Ectodermal cell (in vitro differentiated cells): ENCODE results near the gene HBA1. TPM values are rescaled to one million over a fixed set of nuclear protein-coding genes. Genes with fewer than 3 reads are reported as not detected.
"Not testable (repeated sequence)": the region's sequence is repeated elsewhere in the genome, so short reads cannot be mapped to it uniquely, and the experiment has no call there.

Experiments used
- H3K27ac ChIP-seq: 2 replicates; pipeline ENCODE4 v1.7.0; 2013; ENCODE audit warnings: mild to moderate bottlenecking, low read depth, low read length; ENCODE audit not compliant: insufficient read depth, poor library complexity, severe bottlenecking
- H3K27me3 ChIP-seq: 2 replicates; pipeline ENCODE4 v1.7.0; 2013; ENCODE audit warnings: mild to moderate bottlenecking, low read length; ENCODE audit not compliant: insufficient read depth, control insufficient read depth, poor library complexity, severe bottlenecking
- H3K36me3 ChIP-seq: one replicate; pipeline ENCODE4 v1.7.0; 2013; ENCODE audit warnings: low read length; ENCODE audit not compliant: control insufficient read depth, insufficient read depth
- H3K4me1 ChIP-seq: one replicate; pipeline ENCODE4 v1.7.0; 2013; ENCODE audit warnings: low read length; ENCODE audit not compliant: control insufficient read depth, insufficient read depth
- H3K4me3 ChIP-seq: 2 replicates; pipeline ENCODE4 v1.7.0; 2013; ENCODE audit warnings: low read depth, low read length, control low read depth; ENCODE audit not compliant: insufficient read depth
- H3K9me3 ChIP-seq: 2 replicates; pipeline ENCODE4 v1.7.0; 2013; ENCODE audit warnings: mild to moderate bottlenecking, low read length, moderate library complexity; ENCODE audit not compliant: control insufficient read depth
- WGBS, 2 experiments: methylation state at CpG; one replicate each; pipeline ENCODE4 v1.1.7; 2013; ENCODE audit warnings: missing lambda C conversion rate in 2 of 2; 5-methylcytosine and 5-hydroxymethylcytosine counted together
- polyA plus RNA-seq, 4 experiments: library from polyadenylated mRNA; stranded (reverse); fragments of 50-300 nt; gene quantifications; one replicate each; pipeline ENCODE4 v1.2.3, GENCODE V29; 2013

Gene HBA1
- not detected for polyA plus RNA-seq (2013, experiment 1 of 4)
- not detected for polyA plus RNA-seq (2013, experiment 2 of 4)
- polyA plus RNA-seq (2013, experiment 3 of 4) = not detected
- not detected for polyA plus RNA-seq (2013, experiment 4 of 4)

- not testable (repeated sequence) for H3K9me3 ChIP-seq, H3K4me3 ChIP-seq, H3K36me3 ChIP-seq, H3K27ac ChIP-seq, H3K4me1 ChIP-seq
- WGBS, 2 experiments = 9 to 11% methylated on average over 37 to 38 of the region's 88 CpGs
- peaks cover 88% of the 10 kb centered on the region for H3K27me3 ChIP-seq
These were observed at the start of gene HBA1 for GRCh38 chr16:176477-177382. HBA1 (plus strand) TSS chr16:176680; CDS start chr16:176717, 37 bp downstream.

GRCh38 chr16:129075-129474, 47.4 kb upstream of the HBA1 start:
- Histone ChIP-seq H3K9me3 (no peaks in the 10 kb centered on the region), H3K27ac (no peak overlapping the region), H3K27me3 (no peaks in the 10 kb centered on the region), H3K4me3 (no peak overlapping the region), H3K4me1 (no peaks in the 10 kb centered on the region), H3K36me3 (no peaks in the 10 kb centered on the region)
- WGBS, 2 experiments = 93 to 96% methylated on average over 2 of the region's 2 CpGs

- Histone ChIP-seq H3K4me1 (no peaks in the 10 kb centered on the region), H3K27me3 (no peaks in the 10 kb centered on the region), H3K27ac (no peak overlapping the region), H3K9me3 (no peaks in the 10 kb centered on the region), H3K4me3 (no peak overlapping the region), H3K36me3 (no peaks in the 10 kb centered on the region)
- 94 to 96% methylated on average over 14 to 15 of the region's 15 CpGs for WGBS, 2 experiments
These were observed 45.8 kb upstream of the HBA1 start for GRCh38 chr16:130533-131173.

GRCh38 chr16:132120-132519, 44.4 kb upstream of the HBA1 start:
- Histone ChIP-seq H3K4me3 (no peak overlapping the region), H3K27ac (no peak overlapping the region), H3K36me3 (no peaks in the 10 kb centered on the region), H3K9me3 (no peaks in the 10 kb centered on the region), H3K27me3 (no peaks in the 10 kb centered on the region), H3K4me1 (no peaks in the 10 kb centered on the region)
- 90 to 92% methylated on average over 7 of the region's 7 CpGs for WGBS, 2 experiments

- Histone ChIP-seq H3K27me3 (no peaks in the 10 kb centered on the region), H3K9me3 (no peaks in the 10 kb centered on the region), H3K4me3 (no peak overlapping the region), H3K27ac (no peak overlapping the region), H3K4me1 (no peaks in the 10 kb centered on the region), H3K36me3 (no peaks in the 10 kb centered on the region)
- 100% methylated on average over 1 to 2 of the region's 2 CpGs for WGBS, 2 experiments
These were observed 42.8 kb upstream of the HBA1 start for GRCh38 chr16:133716-134115.

GRCh38 chr16:138049-138417, 38.4 kb upstream of the HBA1 start:
- Histone ChIP-seq H3K4me3 (peak overlapping the region; percentile 56), H3K9me3 (no peaks in the 10 kb centered on the region), H3K27ac (peak overlapping the region; percentile 74), H3K27me3 (no peaks in the 10 kb centered on the region), H3K36me3 (no peaks in the 10 kb centered on the region), H3K4me1 (no peaks in the 10 kb centered on the region)
- WGBS, 2 experiments = 1 to 2% methylated on average over 22 to 26 of the region's 30 CpGs

- Histone ChIP-seq H3K27me3 (no peaks in the 10 kb centered on the region), H3K36me3 (no peaks in the 10 kb centered on the region), H3K27ac (no peak overlapping the region), H3K9me3 (no peaks in the 10 kb centered on the region), H3K4me3 (no peak overlapping the region), H3K4me1 (no peaks in the 10 kb centered on the region)
- WGBS, 2 experiments = 75 to 79% methylated on average over 8 to 10 of the region's 10 CpGs
These were observed 36.2 kb upstream of the HBA1 start for GRCh38 chr16:140175-140857.

- Histone ChIP-seq H3K9me3 (no peaks in the 10 kb centered on the region), H3K4me3 (no peak overlapping the region), H3K27me3 (no peaks in the 10 kb centered on the region), H3K36me3 (no peaks in the 10 kb centered on the region), H3K4me1 (no peaks in the 10 kb centered on the region), H3K27ac (no peak overlapping the region)
- 91% methylated on average over 12 of the region's 12 CpGs for WGBS, 2 experiments
These were observed 34.0 kb upstream of the HBA1 start for GRCh38 chr16:142405-142967.

GRCh38 chr16:143047-143446, 33.4 kb upstream of the HBA1 start:
- Histone ChIP-seq H3K27me3 (peaks cover 2% of the 10 kb centered on the region), H3K4me3 (no peak overlapping the region), H3K4me1 (no peaks in the 10 kb centered on the region), H3K36me3 (no peaks in the 10 kb centered on the region), H3K27ac (no peak overlapping the region), H3K9me3 (no peaks in the 10 kb centered on the region)
- 90 to 95% methylated on average over 6 of the region's 6 CpGs for WGBS, 2 experiments

- Histone ChIP-seq H3K36me3 (no peaks in the 10 kb centered on the region), H3K27ac (no peak overlapping the region)
- WGBS, 2 experiments = 89 to 90% methylated on average over 6 of the region's 6 CpGs
These were observed 33.0 kb upstream of the HBA1 start for GRCh38 chr16:143456-143855.

More at GRCh38 chr16:143456-143855, 33.0 kb upstream of the HBA1 start:
- Histone ChIP-seq H3K4me3 (no peak overlapping the region), H3K27me3 (peaks cover 6% of the 10 kb centered on the region), H3K9me3 (no peaks in the 10 kb centered on the region), H3K4me1 (no peaks in the 10 kb centered on the region)
